Activated CD8-positive, alpha-beta T cell treated with anti-CD3 and anti-CD28 coated beads, Interleukin-2, amount 10 ng/mL, durations not matched to agents 7 days and 5 days (primary cell): ENCODE data around the gene FMNL3. TPM values are rescaled to one million over a fixed set of nuclear protein-coding genes. Genes with fewer than 3 reads are reported as not detected.

Experiments
- ATAC-seq: fragments of 150-1000 bp; cut with Tn5 transposase; one replicate; pipeline ENCODE4 v1.10.0; 2021; ENCODE audit warnings: moderate library complexity
- CTCF ChIA-PET: fragments of 350-600 bp; sonication (Branson Sonifier 250); formaldehyde crosslinking; loops from one replicate; lab custom pipeline; 2021; ENCODE audit warnings: antibody characterized with exemption; lab: Charles Lee
- POLR2A ChIA-PET: fragments of 350-600 bp; sonication (Branson Sonifier 250); formaldehyde crosslinking; loops from one replicate; lab custom pipeline; 2021; ENCODE audit warnings: antibody characterized with exemption; lab: Charles Lee
- DNase-seq: peaks from one replicate; pipeline ENCODE4 v3.0.0-alpha.2; 2020
- H3K27ac Mint-ChIP-seq: one replicate; pipeline ENCODE4 v1.8.0; 2021; ENCODE audit warnings: mild to moderate bottlenecking, mixed read lengths
- H3K27me3 Mint-ChIP-seq: one replicate; pipeline ENCODE4 v1.8.0; 2021; ENCODE audit warnings: low read depth, mixed read lengths
- H3K36me3 Mint-ChIP-seq: one replicate; pipeline ENCODE4 v1.8.0; 2021; ENCODE audit warnings: low read depth, mixed read lengths
- H3K4me1 Mint-ChIP-seq: one replicate; pipeline ENCODE4 v1.8.0; 2021; ENCODE audit warnings: low read depth, mixed read lengths
- H3K4me3 Mint-ChIP-seq: one replicate; pipeline ENCODE4 v1.8.0; 2021; ENCODE audit warnings: mild to moderate bottlenecking, mixed read lengths
- H3K9me3 Mint-ChIP-seq: one replicate; pipeline ENCODE4 v1.8.0; 2022; ENCODE audit warnings: mixed read lengths; ENCODE audit not compliant: insufficient read depth
- total RNA-seq, 2 experiments: library from RNA; stranded (reverse); gene quantifications; one replicate each; pipeline ENCODE4 v1.2.3, GENCODE V29; 2021

Gene FMNL3
- total RNA-seq, 2 experiments from 2014 or later = 53.5 to 54.5 TPM

DNA sequence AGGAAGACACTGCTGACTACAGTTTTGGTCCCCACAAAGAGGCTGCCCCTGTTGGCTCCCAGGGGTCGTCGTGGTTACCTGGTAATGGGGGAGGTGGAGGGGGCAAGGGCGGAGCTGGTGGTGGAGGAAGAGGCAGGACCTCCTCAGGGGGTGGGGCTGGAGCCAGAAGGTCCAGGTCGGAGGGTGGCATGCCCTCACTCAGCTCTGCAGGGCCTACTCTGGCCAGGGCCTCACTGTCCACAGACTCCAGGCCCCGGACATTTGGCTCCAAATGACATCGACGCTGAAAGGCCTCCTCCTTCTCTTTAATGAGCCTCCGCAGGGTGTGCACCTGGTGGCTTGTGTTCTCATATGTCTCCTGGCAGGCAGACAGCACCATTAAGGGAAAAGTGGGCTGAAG is 55.4 kb downstream of the FMNL3 start:
- CTCF ChIA-PET = interaction anchor here (1.2 to 37.2 kb wide), 2 partner anchors 13 to 58 kb away, joined by 4 to 695 read pairs; partner anchors contain the start of gene FMNL3
- H3K27ac Mint-ChIP-seq = no peak overlapping the region
- H3K27me3 Mint-ChIP-seq = no peaks in the 10 kb centered on the region
- H3K9me3 Mint-ChIP-seq = no peaks in the 10 kb centered on the region
- POLR2A ChIA-PET = interaction anchor here (1.1 to 1.9 kb wide), 2 partner anchors 11 to 19 kb away, joined by 3 to 7 read pairs; no protein-coding TSS in a partner anchor
- no peak overlapping the region for H3K4me3 Mint-ChIP-seq
- DNase-seq (no peak), ATAC-seq (no peak)
- H3K36me3 Mint-ChIP-seq = peaks cover 60% of the 10 kb centered on the region
- H3K4me1 Mint-ChIP-seq = peaks cover 39% of the 10 kb centered on the region

DNA sequence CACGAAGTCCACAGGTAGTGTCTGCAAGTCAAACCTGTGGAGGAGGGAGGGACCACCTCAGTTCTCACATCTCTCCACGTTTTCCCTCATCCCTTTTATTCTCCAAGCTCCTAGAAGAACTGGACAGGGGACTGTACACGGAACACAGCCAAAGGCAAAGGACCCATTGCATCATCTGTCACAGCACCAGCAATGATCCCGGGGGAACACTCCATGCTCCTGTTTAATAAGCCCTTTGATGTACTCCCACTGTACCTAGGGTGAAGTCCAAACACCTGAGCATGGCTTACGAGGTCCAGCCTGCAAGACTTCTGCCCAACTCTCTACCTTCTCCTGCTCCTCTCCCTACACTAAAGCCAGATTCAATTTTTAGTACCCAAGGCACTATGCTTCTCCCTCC is 57.3 kb downstream of the FMNL3 start:
- peaks cover 35% of the 10 kb centered on the region for H3K4me1 Mint-ChIP-seq
- POLR2A ChIA-PET = interaction anchor here (1.3 kb wide), 1 partner anchor 92 kb away, joined by 3 read pairs; the partner anchor contains the start of gene TMBIM6
- no peak overlapping the region for H3K4me3 Mint-ChIP-seq
- no peaks in the 10 kb centered on the region for H3K9me3 Mint-ChIP-seq
- ATAC-seq = no peak
- H3K27me3 Mint-ChIP-seq = no peaks in the 10 kb centered on the region
- H3K36me3 Mint-ChIP-seq = peaks cover 61% of the 10 kb centered on the region
- H3K27ac Mint-ChIP-seq = peak overlapping the region; percentile 56
- CTCF ChIA-PET = interaction anchor here (2.0 to 37.2 kb wide), 3 partner anchors 34 to 113 kb away, joined by 5 to 695 read pairs (median 8); partner anchors contain the start of gene FMNL3
- no peak for DNase-seq

DNA sequence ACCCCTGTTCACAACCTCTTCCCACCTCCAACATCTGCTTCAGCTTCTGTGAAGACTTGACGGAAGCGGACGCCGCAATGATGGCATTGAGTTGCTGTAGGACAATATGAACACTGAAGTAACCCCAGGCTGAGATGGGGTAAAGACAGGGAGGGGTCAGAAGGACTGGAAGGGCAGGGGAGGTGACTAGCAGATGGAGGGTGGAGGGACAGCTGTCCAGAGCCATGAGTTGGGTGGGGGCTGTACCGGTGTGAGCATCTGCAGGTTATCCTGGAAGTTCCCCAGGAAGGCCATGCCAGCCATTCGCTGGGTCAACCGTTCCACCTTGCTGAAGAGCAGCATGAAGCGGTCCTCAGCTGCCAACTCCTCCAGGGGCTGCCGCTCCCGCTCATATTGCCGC is 57.8 kb downstream of the FMNL3 start:
- ATAC-seq (no peak), DNase-seq (no peak)
- no peaks in the 10 kb centered on the region for H3K27me3 Mint-ChIP-seq
- H3K4me1 Mint-ChIP-seq = peaks cover 39% of the 10 kb centered on the region
- H3K27ac Mint-ChIP-seq = peak overlapping the region; percentile 76
- ChIA-PET CTCF (interaction anchor here (1.8 to 37.2 kb wide), 5 partner anchors 12 to 113 kb away, joined by 5 to 695 read pairs (median 8); partner anchors contain the start of genes FMNL3 and TMBIM6), POLR2A (interaction anchor here (1.3 to 1.7 kb wide), 3 partner anchors 57 to 92 kb away, joined by 3 to 8 read pairs (median 6); partner anchors contain the start of genes FMNL3 and TMBIM6)
- H3K9me3 Mint-ChIP-seq = no peaks in the 10 kb centered on the region
- H3K4me3 Mint-ChIP-seq = no peak overlapping the region
- H3K36me3 Mint-ChIP-seq = peaks cover 66% of the 10 kb centered on the region

DNA sequence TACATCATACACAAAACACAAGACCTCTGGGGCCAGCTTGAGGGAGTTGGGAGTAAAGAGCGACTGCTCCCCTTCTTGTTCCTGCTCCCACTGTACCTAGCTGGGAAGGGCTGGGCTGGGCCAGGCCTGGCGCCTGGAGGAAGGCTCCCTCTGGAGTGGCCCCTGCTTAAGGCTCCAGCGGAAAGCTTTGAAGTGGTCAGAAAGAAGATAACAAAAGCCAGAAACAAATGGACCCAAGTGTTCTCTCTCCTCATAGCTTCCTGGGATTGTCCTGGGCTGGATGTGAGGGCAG is 58.5 kb downstream of the FMNL3 start:
- no peaks in the 10 kb centered on the region for H3K27me3 Mint-ChIP-seq
- no peak for DNase-seq
- ChIA-PET CTCF (interaction anchor here (1.4 to 37.2 kb wide), 7 partner anchors 11 to 129 kb away, joined by 5 to 695 read pairs (median 8); partner anchors contain the start of genes FMNL3 and TMBIM6), POLR2A (interaction anchor here (0.6 to 1.7 kb wide), 4 partner anchors 10 to 93 kb away, joined by 3 to 8 read pairs (median 5); partner anchors contain the start of genes FMNL3 and TMBIM6)
- H3K4me3 Mint-ChIP-seq = no peak overlapping the region
- peak overlapping the region; percentile 76 for H3K27ac Mint-ChIP-seq
- no peaks in the 10 kb centered on the region for H3K9me3 Mint-ChIP-seq
- H3K36me3 Mint-ChIP-seq = peaks cover 67% of the 10 kb centered on the region
- H3K4me1 Mint-ChIP-seq = peaks cover 41% of the 10 kb centered on the region
- ATAC-seq = no peak

DNA sequence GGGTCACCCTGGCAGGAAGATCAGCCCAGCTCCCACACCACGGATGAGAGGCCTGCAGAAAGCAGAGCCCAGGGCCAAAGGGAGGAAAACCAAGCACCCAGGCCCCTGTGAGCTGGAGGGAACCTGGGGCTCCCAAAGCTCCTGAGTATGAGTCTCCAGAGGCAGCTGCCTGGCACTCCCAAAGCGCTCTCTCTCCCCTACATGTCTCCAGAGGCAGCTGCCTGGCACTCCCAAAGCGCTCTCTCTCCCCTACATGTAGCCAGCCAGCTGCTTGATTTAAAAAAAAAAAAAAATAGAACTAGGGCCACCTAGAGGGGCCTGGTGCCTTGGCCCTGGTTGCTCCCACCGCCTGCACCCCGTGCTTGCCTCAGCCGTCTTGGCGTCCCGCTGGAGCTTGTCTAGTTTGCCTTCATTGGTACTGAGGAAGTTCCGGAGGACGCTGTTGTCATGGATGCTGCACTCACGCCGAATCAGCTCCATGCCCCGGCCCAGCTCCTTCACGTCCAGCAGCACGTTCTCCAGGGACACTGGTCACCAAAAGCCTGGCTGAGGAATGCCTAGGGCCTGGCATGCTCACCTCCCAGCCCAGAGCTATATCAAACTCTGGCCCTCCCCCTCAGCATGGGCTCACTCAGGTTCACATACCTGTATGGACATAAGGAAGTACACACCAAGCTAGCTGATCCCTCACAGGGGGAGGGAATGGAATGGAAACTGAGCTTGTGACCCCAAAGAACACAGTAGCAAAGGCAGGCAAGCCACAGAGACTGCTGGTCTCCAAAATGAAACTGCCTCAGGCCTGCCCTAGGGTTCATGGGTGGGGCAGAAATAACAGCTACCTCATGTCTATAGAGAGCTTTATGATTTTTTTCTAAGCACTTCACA is 59.1 kb downstream of the FMNL3 start:
- Mint-ChIP-seq H3K4me3 (no peak overlapping the region), H3K4me1 (peaks cover 41% of the 10 kb centered on the region), H3K27ac (peak overlapping the region; percentile 76), H3K27me3 (no peaks in the 10 kb centered on the region), H3K36me3 (peaks cover 69% of the 10 kb centered on the region), H3K9me3 (no peaks in the 10 kb centered on the region)
- no peak for ATAC-seq
- DNase-seq = peak; percentile 31
- POLR2A ChIA-PET = interaction anchor here (0.6 to 2.6 kb wide), 7 partner anchors 8 to 93 kb away, joined by 3 to 8 read pairs (median 4); partner anchors contain the start of genes FMNL3 and TMBIM6
- CTCF ChIA-PET = interaction anchor here (1.1 to 37.2 kb wide), 9 partner anchors 8 to 129 kb away, joined by 3 to 695 read pairs (median 6); partner anchors contain the start of genes FMNL3 and TMBIM6

DNA sequence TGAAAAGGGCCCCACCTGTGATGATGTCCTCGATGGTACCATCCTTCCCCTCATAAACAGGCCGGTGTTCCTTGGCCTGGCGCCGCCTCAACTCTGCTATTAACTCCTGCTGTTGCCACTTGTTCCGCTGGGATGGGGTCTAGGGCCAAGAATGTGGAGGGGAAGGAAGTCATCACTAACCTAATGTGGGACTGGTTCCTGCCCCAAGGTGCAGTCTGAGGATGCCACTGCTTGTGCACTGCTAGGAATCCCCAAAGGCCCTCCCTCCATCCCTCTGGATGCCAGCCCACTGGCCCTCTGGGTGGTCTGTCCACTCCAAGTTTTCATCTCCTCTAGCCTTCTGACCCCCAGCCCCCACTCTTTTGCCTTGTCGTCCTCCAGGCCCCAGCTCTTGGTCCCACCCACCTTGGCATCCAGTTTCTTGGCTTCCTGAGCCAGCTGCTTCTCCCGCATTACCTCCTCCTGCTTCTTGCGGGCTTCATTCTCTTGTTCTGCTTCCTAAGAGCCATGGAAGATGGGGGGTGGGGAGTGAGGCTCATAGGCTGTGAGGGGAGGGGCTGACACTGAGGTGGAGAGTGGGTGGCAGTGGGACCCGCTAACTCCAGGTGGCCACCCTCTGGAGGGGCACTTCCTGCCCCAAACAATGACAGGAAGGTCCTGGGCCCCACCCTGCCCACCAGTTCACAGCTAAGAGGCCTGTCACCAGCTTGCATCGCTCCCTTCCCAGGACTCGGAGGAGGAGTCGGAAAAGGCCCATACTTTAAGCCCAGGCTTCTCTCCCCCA is 60.1 kb downstream of the FMNL3 start:
- ATAC-seq (no peak), DNase-seq (no peak)
- CTCF ChIA-PET = interaction anchor here (0.7 to 37.2 kb wide), 7 partner anchors 9 to 130 kb away, joined by 3 to 695 read pairs (median 5); partner anchors contain the start of gene FMNL3
- no peaks in the 10 kb centered on the region for H3K27me3 Mint-ChIP-seq
- peaks cover 41% of the 10 kb centered on the region for H3K4me1 Mint-ChIP-seq
- peaks cover 64% of the 10 kb centered on the region for H3K36me3 Mint-ChIP-seq
- peak overlapping the region; percentile 64 for H3K27ac Mint-ChIP-seq
- POLR2A ChIA-PET = interaction anchor here (0.7 to 2.6 kb wide), 4 partner anchors 9 to 57 kb away, joined by 3 to 8 read pairs (median 4); no protein-coding TSS in a partner anchor
- no peak overlapping the region for H3K4me3 Mint-ChIP-seq
- no peaks in the 10 kb centered on the region for H3K9me3 Mint-ChIP-seq

DNA sequence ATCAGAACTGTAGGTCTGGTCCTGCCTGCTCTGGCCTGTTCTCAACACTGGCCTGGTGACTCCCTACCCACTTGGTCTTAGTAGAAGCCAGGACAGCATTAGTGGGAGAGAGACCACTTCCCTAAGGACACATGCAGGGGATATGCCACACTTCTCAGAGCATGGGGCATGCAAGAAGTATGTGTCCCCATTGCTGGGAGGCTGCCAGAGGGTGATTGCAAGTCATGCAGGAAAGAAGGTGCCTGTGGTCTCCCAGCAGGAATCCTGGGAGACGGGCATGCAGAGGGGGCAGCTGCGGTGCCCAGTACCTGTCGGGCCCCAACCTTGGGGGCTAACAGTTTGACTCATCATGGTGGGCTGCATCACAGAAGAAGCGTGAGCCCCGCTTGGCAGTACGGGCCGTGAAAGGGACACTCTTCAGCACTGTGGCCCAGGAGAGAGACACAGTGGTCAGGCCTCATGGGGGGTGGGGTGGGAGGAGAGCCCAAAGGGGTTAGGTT is 60.8 kb downstream of the FMNL3 start:
- no peak for DNase-seq
- no peak overlapping the region for H3K4me3 Mint-ChIP-seq
- POLR2A ChIA-PET = interaction anchor here (0.7 to 2.6 kb wide), 2 partner anchors 11 to 57 kb away, joined by 3 to 8 read pairs; no protein-coding TSS in a partner anchor
- ATAC-seq = no peak
- peaks cover 61% of the 10 kb centered on the region for H3K36me3 Mint-ChIP-seq
- H3K9me3 Mint-ChIP-seq = no peaks in the 10 kb centered on the region
- peak overlapping the region; percentile 25 for H3K27ac Mint-ChIP-seq
- no peaks in the 10 kb centered on the region for H3K27me3 Mint-ChIP-seq
- peaks cover 41% of the 10 kb centered on the region for H3K4me1 Mint-ChIP-seq
- CTCF ChIA-PET = interaction anchor here (0.7 to 37.2 kb wide), 3 partner anchors 9 to 66 kb away, joined by 3 to 695 read pairs (median 22); partner anchors contain the start of gene FMNL3

DNA sequence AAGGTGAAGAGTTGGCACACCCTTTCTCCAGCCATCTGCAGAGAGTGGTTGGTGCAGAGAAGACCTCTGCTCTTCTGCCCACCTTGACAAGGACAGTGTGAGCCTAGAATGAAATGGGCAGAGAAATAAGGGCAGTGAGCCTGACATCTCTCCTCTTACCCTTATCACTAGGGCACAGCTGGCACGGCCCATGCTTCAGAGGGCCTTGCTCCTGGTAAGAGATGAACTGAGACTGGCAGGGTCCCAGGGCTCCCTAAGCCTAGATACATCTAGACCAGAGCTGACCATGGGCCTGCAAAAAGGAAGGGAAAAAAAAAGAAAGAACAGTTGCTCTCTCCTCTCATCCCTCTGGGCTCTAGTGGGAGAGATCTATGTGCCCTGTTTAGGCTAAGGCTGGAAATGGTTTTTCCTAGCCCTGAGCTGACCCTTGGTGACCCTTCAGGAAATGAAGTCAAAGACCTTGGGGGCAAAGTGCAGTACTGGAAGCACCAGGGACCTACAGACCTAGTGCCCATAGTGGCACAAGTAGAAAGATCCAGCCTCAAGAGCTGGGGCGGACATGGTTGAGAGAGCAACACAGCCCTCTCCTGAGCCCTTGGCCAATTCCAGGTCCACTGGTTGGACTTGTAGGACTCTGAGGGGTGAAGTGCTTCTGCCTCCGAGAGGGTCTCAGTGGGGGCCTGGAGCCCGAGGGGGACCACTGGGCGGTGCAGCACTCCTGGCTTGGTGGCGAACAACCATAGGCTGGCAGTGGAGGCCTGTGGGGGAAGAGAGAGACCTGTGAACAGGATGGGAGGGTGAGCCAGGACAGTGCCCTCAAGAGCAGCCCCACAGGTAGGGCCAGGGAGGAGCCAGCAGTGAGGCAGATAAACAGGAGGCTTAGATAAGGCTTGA is 61.8 kb downstream of the FMNL3 start:
- Mint-ChIP-seq H3K27me3 (no peaks in the 10 kb centered on the region), H3K36me3 (peaks cover 53% of the 10 kb centered on the region), H3K4me1 (peaks cover 41% of the 10 kb centered on the region), H3K4me3 (no peak overlapping the region), H3K27ac (peak overlapping the region; percentile 87), H3K9me3 (no peaks in the 10 kb centered on the region)
- no peak for ATAC-seq
- DNase-seq = no peak
- ChIA-PET CTCF (interaction anchor here (0.6 to 37.2 kb wide), 27 partner anchors 9 to 210 kb away, joined by 3 to 695 read pairs (median 5); partner anchors contain the start of genes FMNL3 and TMBIM6), POLR2A (interaction anchor here (0.6 to 2.6 kb wide), 5 partner anchors 58 to 334 kb away, joined by 3 to 17 read pairs (median 7); partner anchors contain the start of genes FMNL3 and TMBIM6)

DNA sequence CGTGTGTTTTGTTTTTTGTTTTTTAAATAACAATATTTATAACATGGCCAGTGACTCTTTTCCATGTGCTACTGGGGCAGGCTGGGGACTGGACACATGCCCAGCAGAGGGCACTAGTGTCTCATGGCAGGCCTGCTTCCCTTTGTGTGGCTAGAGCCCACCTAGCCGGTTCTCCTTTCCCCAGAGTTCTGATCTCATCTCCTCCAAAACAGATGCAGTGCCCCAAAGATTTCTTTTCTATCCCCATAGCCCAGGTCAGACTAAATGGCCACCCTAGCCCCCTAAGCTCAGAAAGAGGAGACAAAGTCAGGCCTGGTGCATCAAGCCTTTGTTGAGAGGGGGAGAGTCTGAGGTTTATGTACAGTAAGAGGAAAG is 62.6 kb downstream of the FMNL3 start:
- DNase-seq = peak; percentile 89
- peaks cover 46% of the 10 kb centered on the region for H3K36me3 Mint-ChIP-seq
- ChIA-PET CTCF (interaction anchor here (0.6 to 37.2 kb wide), 27 partner anchors 8 to 209 kb away, joined by 3 to 695 read pairs (median 5); partner anchors contain the start of genes FMNL3 and TMBIM6), POLR2A (interaction anchor here (1.4 to 2.4 kb wide), 2 partner anchors 22 to 97 kb away, joined by 3 to 17 read pairs; partner anchors contain the start of genes PRPF40B and TMBIM6)
- ATAC-seq = peak; percentile 96
- H3K4me3 Mint-ChIP-seq = no peak overlapping the region
- no peaks in the 10 kb centered on the region for H3K27me3 Mint-ChIP-seq
- H3K4me1 Mint-ChIP-seq = peaks cover 41% of the 10 kb centered on the region
- no peaks in the 10 kb centered on the region for H3K9me3 Mint-ChIP-seq
- H3K27ac Mint-ChIP-seq = peak overlapping the region; percentile 87
